A549 (cell line): ENCODE results near the gene ARHGAP10. TPM values are rescaled to one million over a fixed set of nuclear protein-coding genes. Genes with fewer than 3 reads are reported as not detected.

ENCODE experiments used
- ATAC-seq, 2 experiments: fragments of 200-7000 bp in 1 of 2; fragments of >200 bp in 1 of 2; cut with Nextera tagmentation in 1 of 2; cut with Tn5 transposase in 1 of 2; 3 replicates each; pipeline versions ENCODE4 v1.8.0 to v1.9.1; 2018 to 2020; ENCODE audit warnings: mild to moderate bottlenecking in 1 of 2, moderate library complexity in 1 of 2
- CTCF ChIA-PET: fragments of 300-600 bp; sonication (Branson Sonifier 250); formaldehyde crosslinking; extraction: SDS; loops from one replicate; lab custom pipeline; 2021; ENCODE audit warnings: antibody characterized with exemption, inconsistent platforms; lab: Yijun Ruan, JAX
- POLR2A ChIA-PET: fragments of 350-600 bp; formaldehyde crosslinking; extraction: SDS; loops from one replicate; lab custom pipeline; 2021; ENCODE audit warnings: antibody characterized with exemption, inconsistent platforms; lab: Yijun Ruan, JAX
- DNase-seq, 2 experiments: peaks; one replicate each; pipeline versions ENCODE4 v3.0.0 to v3.0.0-alpha.2; 2011 to 2016; ENCODE audit warnings: low read depth in 1 of 2, low spot score in 1 of 2
- FAIRE-seq: peaks from 2 replicates; lab custom pipeline; 2011; peaks lifted over from hg19 to GRCh38; lab: Jason Lieb, UNC
- H3K27ac ChIP-seq, 2 experiments: fragments of >200 bp; sonication (Bioruptor Twin); formaldehyde crosslinking; 3 replicates each; pipeline ENCODE4 v1.5.1; 2016 to 2017
- H3K4me1 ChIP-seq: fragments of >200 bp; sonication (Bioruptor Twin); formaldehyde crosslinking; 3 replicates; pipeline ENCODE4 v1.6.1; 2016
- H3K4me2 ChIP-seq: fragments of >200 bp; sonication (Bioruptor Twin); formaldehyde crosslinking; 3 replicates; pipeline ENCODE4 v1.6.1; 2016
- H3K4me3 ChIP-seq: fragments of >200 bp; sonication (Bioruptor Twin); formaldehyde crosslinking; 3 replicates; pipeline ENCODE4 v1.5.1; 2016
- H3K9me3 ChIP-seq: fragments of >200 bp; sonication (Bioruptor Twin); formaldehyde crosslinking; 3 replicates; pipeline ENCODE4 v1.6.1; 2016
- BHLHE40 ChIP-seq: IDR thresholded peaks from 2 replicates; pipeline ENCODE4 v1.6.1; 2012; ENCODE audit warnings: low read depth, low read length, inconsistent platforms
- CEBPB ChIP-seq, 2 experiments: fragments of >200 bp in 1 of 2; sonication (Bioruptor Twin) in 1 of 2; formaldehyde crosslinking in 1 of 2; IDR thresholded peaks; 2 replicates each; pipeline ENCODE4 v1.6.1; 2012 to 2016
- CHD2 ChIP-seq: fragments of 150-350 bp; IDR thresholded peaks from 2 replicates; pipeline ENCODE4 v1.6.1; 2014; ENCODE audit warnings: low read length; ENCODE audit not compliant: partially characterized antibody
- EP300 ChIP-seq, 2 experiments: fragments of >200 bp; sonication (Bioruptor Twin); formaldehyde crosslinking; IDR thresholded peaks; 2 replicates in 1 of 2; 3 replicates in 1 of 2; pipeline ENCODE4 v1.6.1; 2016 to 2017
- ESRRA ChIP-seq: fragments of 150-350 bp; IDR thresholded peaks from 2 replicates; pipeline ENCODE4 v1.6.1; 2014; ENCODE audit warnings: mild to moderate bottlenecking, low read length, borderline replicate concordance
- FOSB ChIP-seq: fragments of 250-450 bp; sonication (Bioruptor Pico); IDR thresholded peaks from 2 replicates; pipeline ENCODE4 v1.5.0; 2020; ENCODE audit warnings: mild to moderate bottlenecking, moderate library complexity
- FOXS1 ChIP-seq: fragments of 250-450 bp; sonication (Bioruptor Pico); IDR thresholded peaks from 2 replicates; pipeline ENCODE4 v1.5.0; 2020; ENCODE audit warnings: mild to moderate bottlenecking, moderate library complexity
- GATA3 ChIP-seq: IDR thresholded peaks from 2 replicates; pipeline ENCODE4 v1.6.1; 2012; ENCODE audit warnings: borderline replicate concordance
- HOXA7 ChIP-seq: fragments of 250-450 bp; sonication (Bioruptor Pico); IDR thresholded peaks from 2 replicates; pipeline ENCODE4 v1.5.0; 2020; ENCODE audit warnings: mild to moderate bottlenecking, moderate library complexity
- MYC ChIP-seq: IDR thresholded peaks from 2 replicates; pipeline ENCODE4 v1.6.1; 2012; ENCODE audit warnings: mild to moderate bottlenecking, inconsistent platforms, low read length, improper control_type of control experiment, borderline replicate concordance
- NPAS2 ChIP-seq: fragments of 250-450 bp; sonication (Bioruptor Pico); IDR thresholded peaks from 2 replicates; pipeline ENCODE4 v1.8.0; 2022; ENCODE audit warnings: mild to moderate bottlenecking, moderate library complexity, borderline replicate concordance
- PHF8 ChIP-seq: fragments of 200-600 bp; sonication (generic); IDR thresholded peaks from 2 replicates; pipeline ENCODE4 v1.6.1; 2016; ENCODE audit warnings: low read depth, mild to moderate bottlenecking, antibody characterized with exemption, moderate library complexity, borderline replicate concordance
- RARB ChIP-seq: fragments of 250-450 bp; sonication (Bioruptor Pico); IDR thresholded peaks from 2 replicates; pipeline ENCODE4 v1.8.0; 2021; ENCODE audit warnings: mild to moderate bottlenecking, moderate library complexity
- RCOR1 ChIP-seq: fragments of 150-350 bp; IDR thresholded peaks from 2 replicates; pipeline ENCODE4 v1.6.1; 2014; ENCODE audit warnings: antibody characterized with exemption, low read length, low read depth
- SMC3 ChIP-seq: fragments of >200 bp; sonication (Bioruptor Twin); formaldehyde crosslinking; IDR thresholded peaks from 3 replicates; pipeline ENCODE4 v1.6.1; 2018; ENCODE audit warnings: inconsistent platforms
- TP53 ChIP-seq: fragments of 250-450 bp; sonication (Bioruptor Pico); IDR thresholded peaks from 2 replicates; pipeline ENCODE4 v1.5.0; 2021; ENCODE audit warnings: mild to moderate bottlenecking, moderate library complexity
- ZSCAN20 ChIP-seq: fragments of 250-450 bp; sonication (Bioruptor Pico); IDR thresholded peaks from 2 replicates; pipeline ENCODE4 v1.8.0; 2022; ENCODE audit warnings: mild to moderate bottlenecking, moderate library complexity
- WGBS: methylation state at CpG from one replicate; pipeline ENCODE4 v1.1.6; 2017; ENCODE audit errors: missing lambda C conversion rate; 5-methylcytosine and 5-hydroxymethylcytosine counted together
- polyA plus RNA-seq, 4 experiments: library from polyadenylated mRNA; depleted of rRNA in 3 of 4; stranded (reverse); fragments of >200 nt; fragmentation: RNase III in 1 of 4; extraction: RNeasy Plus Mini Kit Qiagen cat#74134 plus additional on column Dnase treatment in 1 of 4; gene quantifications; 2 replicates in 3 of 4; 3 replicates in 1 of 4; pipeline ENCODE4 v1.2.3, GENCODE V29; 2011 to 2017
- TF ChIP-seq, protein P1 (sequence below): IDR thresholded peaks from 2 replicates; pipeline ENCODE4 v1.6.1; 2012
- TF ChIP-seq, protein P2 (sequence below): fragments of >200 bp; sonication (Bioruptor Twin); formaldehyde crosslinking; IDR thresholded peaks from 2 replicates; pipeline ENCODE4 v1.6.1; 2016
- TF ChIP-seq, protein P3 (sequence below): fragments of 150-350 bp; IDR thresholded peaks from 2 replicates; pipeline ENCODE4 v1.6.1; 2014; ENCODE audit warnings: low read depth, mild to moderate bottlenecking, low read length
- TF ChIP-seq, protein P4 (sequence below): fragments of 250-450 bp; sonication (Bioruptor Pico); IDR thresholded peaks from 2 replicates; pipeline ENCODE4 v1.5.0; 2021; ENCODE audit warnings: mild to moderate bottlenecking, moderate library complexity, borderline replicate concordance

The ARHGAP10 gene
- polyA plus RNA-seq, 2 of the 4 experiments (the other 2 are of a cell fraction) = 7.0 to 7.2 TPM

DNA sequence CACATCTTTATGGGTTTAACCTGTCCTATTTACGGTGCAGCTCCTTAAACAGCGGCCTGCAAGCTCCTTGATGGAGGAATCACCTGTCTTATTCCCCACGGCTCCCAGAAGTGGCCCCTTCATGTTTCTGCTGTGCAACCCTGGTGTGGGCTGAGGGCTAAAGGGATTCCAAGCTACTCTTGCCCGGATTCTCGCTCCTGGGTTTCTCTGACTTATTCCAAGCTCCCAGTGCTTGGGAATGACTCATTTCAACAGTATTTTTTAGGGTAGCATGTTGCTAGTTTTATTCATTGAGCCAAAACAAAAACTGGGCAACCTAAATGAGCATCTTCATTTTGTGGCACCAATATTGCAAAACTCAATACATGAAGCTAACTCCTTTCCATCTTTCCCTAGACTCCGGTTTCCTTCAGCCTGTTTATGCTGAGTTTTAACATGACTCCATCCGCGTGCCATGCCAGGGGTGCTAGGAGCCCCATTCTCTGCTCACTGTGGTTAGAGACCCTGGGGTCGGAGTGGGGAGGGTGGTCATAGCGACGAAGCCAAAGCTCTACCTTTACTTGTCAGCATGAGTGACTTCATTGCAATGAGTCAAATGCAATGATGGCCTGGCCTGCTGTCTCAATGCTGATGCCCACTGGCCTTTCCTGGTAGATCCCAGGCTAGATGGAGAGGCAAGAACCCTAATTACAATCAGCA lies 360.6 kb downstream of the ARHGAP10 start:
- no peak for ATAC-seq
- CTCF ChIA-PET = no interaction called here

DNA sequence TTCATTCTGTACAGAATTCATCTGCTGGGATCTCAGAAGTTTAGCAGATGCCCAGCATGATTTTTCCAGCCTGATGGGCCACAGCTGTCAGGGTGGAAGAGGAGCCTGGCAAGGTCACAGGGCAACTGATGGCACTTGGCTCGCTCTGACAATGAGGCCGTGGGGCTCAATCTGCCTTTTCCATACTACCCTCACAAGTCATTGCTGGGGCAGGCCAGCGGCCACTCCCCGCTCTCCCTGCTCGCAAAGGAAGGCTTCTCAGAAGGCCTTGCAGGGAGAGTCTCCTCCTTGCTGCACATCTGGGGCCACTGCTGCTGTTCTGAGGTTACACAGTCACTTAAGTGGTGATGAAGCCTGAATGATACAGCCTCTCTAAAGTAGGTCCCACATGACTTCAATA lies 361.2 kb downstream of the ARHGAP10 start:
- POLR2A ChIA-PET = no interaction called here
- DNase-seq (no peak), ATAC-seq (no peak), FAIRE-seq (no peak)
- Histone ChIP-seq H3K4me2 (no peak overlapping the region), H3K4me3 (no peak overlapping the region), H3K4me1 (no peaks in the 10 kb centered on the region), H3K27ac (no peak overlapping the region), H3K9me3 (no peaks in the 10 kb centered on the region)
- TF ChIP-seq, protein P1, sequence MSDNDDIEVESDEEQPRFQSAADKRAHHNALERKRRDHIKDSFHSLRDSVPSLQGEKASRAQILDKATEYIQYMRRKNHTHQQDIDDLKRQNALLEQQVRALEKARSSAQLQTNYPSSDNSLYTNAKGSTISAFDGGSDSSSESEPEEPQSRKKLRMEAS = no peak
- no peak for TF ChIP-seq EP300 (IDR thresholded peaks at IDR 0.05)
- TF ChIP-seq CHD2 = no peak
- TF ChIP-seq TP53 (CRISPR knock-in tag) = no peak
- no peak for TF ChIP-seq ZSCAN20 (CRISPR knock-in tag)
- TF ChIP-seq, protein P2, sequence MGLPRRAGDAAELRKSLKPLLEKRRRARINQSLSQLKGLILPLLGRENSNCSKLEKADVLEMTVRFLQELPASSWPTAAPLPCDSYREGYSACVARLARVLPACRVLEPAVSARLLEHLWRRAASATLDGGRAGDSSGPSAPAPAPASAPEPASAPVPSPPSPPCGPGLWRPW = no peak
- TF ChIP-seq FOSB (CRISPR knock-in tag) = no peak
- TF ChIP-seq, protein P3, sequence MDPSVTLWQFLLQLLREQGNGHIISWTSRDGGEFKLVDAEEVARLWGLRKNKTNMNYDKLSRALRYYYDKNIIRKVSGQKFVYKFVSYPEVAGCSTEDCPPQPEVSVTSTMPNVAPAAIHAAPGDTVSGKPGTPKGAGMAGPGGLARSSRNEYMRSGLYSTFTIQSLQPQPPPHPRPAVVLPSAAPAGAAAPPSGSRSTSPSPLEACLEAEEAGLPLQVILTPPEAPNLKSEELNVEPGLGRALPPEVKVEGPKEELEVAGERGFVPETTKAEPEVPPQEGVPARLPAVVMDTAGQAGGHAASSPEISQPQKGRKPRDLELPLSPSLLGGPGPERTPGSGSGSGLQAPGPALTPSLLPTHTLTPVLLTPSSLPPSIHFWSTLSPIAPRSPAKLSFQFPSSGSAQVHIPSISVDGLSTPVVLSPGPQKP = no peak
- TF ChIP-seq, protein P4, sequence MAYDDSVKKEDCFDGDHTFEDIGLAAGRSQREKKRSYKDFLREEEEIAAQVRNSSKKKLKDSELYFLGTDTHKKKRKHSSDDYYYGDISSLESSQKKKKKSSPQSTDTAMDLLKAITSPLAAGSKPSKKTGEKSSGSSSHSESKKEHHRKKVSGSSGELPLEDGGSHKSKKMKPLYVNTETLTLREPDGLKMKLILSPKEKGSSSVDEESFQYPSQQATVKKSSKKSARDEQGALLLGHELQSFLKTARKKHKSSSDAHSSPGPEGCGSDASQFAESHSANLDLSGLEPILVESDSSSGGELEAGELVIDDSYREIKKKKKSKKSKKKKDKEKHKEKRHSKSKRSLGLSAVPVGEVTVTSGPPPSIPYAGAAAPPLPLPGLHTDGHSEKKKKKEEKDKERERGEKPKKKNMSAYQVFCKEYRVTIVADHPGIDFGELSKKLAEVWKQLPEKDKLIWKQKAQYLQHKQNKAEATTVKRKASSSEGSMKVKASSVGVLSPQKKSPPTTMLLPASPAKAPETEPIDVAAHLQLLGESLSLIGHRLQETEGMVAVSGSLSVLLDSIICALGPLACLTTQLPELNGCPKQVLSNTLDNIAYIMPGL (CRISPR knock-in tag) = no peak
- no peak for TF ChIP-seq PHF8
- TF ChIP-seq RARB = no peak
- no peak for TF ChIP-seq GATA3
- no peak for TF ChIP-seq NPAS2
- 75% methylated on average over 2 of the region's 5 CpGs for WGBS
- CTCF ChIA-PET = no interaction called here

More for the DNA sequence above, 360.6 kb downstream of the ARHGAP10 start:
- DNase-seq = no peak
- WGBS = 79% methylated on average over 6 of the region's 11 CpGs
- Histone ChIP-seq H3K4me1 (no peaks in the 10 kb centered on the region), H3K4me3 (no peak overlapping the region), H3K27ac (no peak overlapping the region), H3K4me2 (no peak overlapping the region), H3K9me3 (no peaks in the 10 kb centered on the region)
- TF ChIP-seq RCOR1 (no peak), HOXA7 (CRISPR knock-in tag) (no peak)
- POLR2A ChIA-PET = no interaction called here
- FAIRE-seq = no peak

DNA sequence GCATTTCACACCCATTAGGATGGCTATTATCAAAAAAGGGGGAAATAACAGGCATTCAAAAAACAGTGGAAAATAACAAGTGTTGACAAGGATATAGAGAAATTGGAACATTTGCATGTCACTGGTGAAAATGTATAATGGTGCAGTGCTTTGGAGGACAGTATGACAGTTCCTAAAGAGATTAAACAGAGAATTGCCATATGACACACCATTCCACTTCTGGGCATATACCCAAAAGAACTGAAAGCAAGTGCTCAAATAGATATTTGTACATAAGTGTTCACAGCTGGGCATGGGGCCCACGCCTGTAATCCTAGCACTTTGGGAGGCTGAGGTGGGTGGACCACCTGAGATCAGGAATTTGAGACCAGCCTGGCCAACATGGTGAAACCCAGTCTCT lies 362.3 kb downstream of the ARHGAP10 start:
- H3K9me3 ChIP-seq = no peaks in the 10 kb centered on the region
- FAIRE-seq = no peak

More for the DNA sequence above, 362.3 kb downstream of the ARHGAP10 start:
- H3K4me1 ChIP-seq = no peaks in the 10 kb centered on the region
- H3K4me3 ChIP-seq = no peak overlapping the region
- POLR2A ChIA-PET = no interaction called here
- CTCF ChIA-PET = no interaction called here
- 57% methylated on average over 1 of the region's 1 CpG for WGBS
- ATAC-seq (no peak), DNase-seq (no peak)
- TF ChIP-seq PHF8 (no peak), GATA3 (no peak), FOXS1 (no peak), SMC3 (no peak), MYC (no peak), ESRRA (no peak), BHLHE40 (no peak), CEBPB (IDR thresholded peaks at IDR 0.05) (no peak), TP53 (CRISPR knock-in tag) (no peak)
- TF ChIP-seq, protein P4 (CRISPR knock-in tag) = no peak
- no peak overlapping the region for H3K27ac ChIP-seq
- H3K4me2 ChIP-seq = no peak overlapping the region
